ENCODE results near the gene MAGI2. TPM values are rescaled to one million over a fixed set of nuclear protein-coding genes. Genes with fewer than 3 reads are reported as not detected.

MAGI2 gene
- total RNA-seq, 3 donors from 2014 or later, result 0.10 to 0.16 (median 0.14) TPM

- no peak for ATAC-seq
- H3K4me3 Mint-ChIP-seq, result no peak overlapping the region
- peaks cover 3% of the 10 kb centered on the region for H3K9me3 Mint-ChIP-seq
- H3K4me1 Mint-ChIP-seq (ENCODE audit: low read depth), result no peaks in the 10 kb centered on the region
- H3K27me3 Mint-ChIP-seq (ENCODE audit: low read depth), result no peaks in the 10 kb centered on the region
- no peaks in the 10 kb centered on the region for H3K36me3 Mint-ChIP-seq (ENCODE audit: insufficient read depth)
- no peak for DNase-seq
Measured at GRCh38 chr7:79292834-79293233, 160.6 kb downstream of the MAGI2 start.

GRCh38 chr7:79291498-79291865, 162.0 kb downstream of the MAGI2 start:
- no peak for ATAC-seq
- H3K27me3 Mint-ChIP-seq (ENCODE audit: low read depth), result no peaks in the 10 kb centered on the region
- H3K36me3 Mint-ChIP-seq (ENCODE audit: insufficient read depth), result no peaks in the 10 kb centered on the region
- no peaks in the 10 kb centered on the region for H3K4me1 Mint-ChIP-seq (ENCODE audit: low read depth)
- DNase-seq, result no peak
- no peak overlapping the region for H3K4me3 Mint-ChIP-seq
- peaks cover 3% of the 10 kb centered on the region for H3K9me3 Mint-ChIP-seq

GRCh38 chr7:79290841-79291497, 162.5 kb downstream of the MAGI2 start:
- Mint-ChIP-seq H3K36me3 (ENCODE audit: insufficient read depth) (no peaks in the 10 kb centered on the region), H3K27me3 (ENCODE audit: low read depth) (no peaks in the 10 kb centered on the region), H3K9me3 (peaks cover 3% of the 10 kb centered on the region), H3K4me3 (no peak overlapping the region), H3K4me1 (ENCODE audit: low read depth) (no peaks in the 10 kb centered on the region)
- DNase-seq (no peak), ATAC-seq (no peak)

- Mint-ChIP-seq H3K27me3 (ENCODE audit: low read depth) (no peaks in the 10 kb centered on the region), H3K4me1 (ENCODE audit: low read depth) (no peaks in the 10 kb centered on the region), H3K9me3 (peaks cover 3% of the 10 kb centered on the region), H3K4me3 (no peak overlapping the region), H3K36me3 (ENCODE audit: insufficient read depth) (no peaks in the 10 kb centered on the region)
- no peak for ATAC-seq
- DNase-seq, result no peak
Measured at GRCh38 chr7:79290398-79290797, 163.1 kb downstream of the MAGI2 start.

GRCh38 chr7:79288655-79289054, 164.8 kb downstream of the MAGI2 start:
- DNase-seq (no peak), ATAC-seq (no peak)
- Mint-ChIP-seq H3K4me1 (ENCODE audit: low read depth) (no peaks in the 10 kb centered on the region), H3K9me3 (peaks cover 3% of the 10 kb centered on the region), H3K4me3 (no peak overlapping the region), H3K27me3 (ENCODE audit: low read depth) (no peaks in the 10 kb centered on the region), H3K36me3 (ENCODE audit: insufficient read depth) (no peaks in the 10 kb centered on the region)

- Mint-ChIP-seq H3K4me1 (ENCODE audit: low read depth) (no peaks in the 10 kb centered on the region), H3K36me3 (ENCODE audit: insufficient read depth) (no peaks in the 10 kb centered on the region), H3K9me3 (peaks cover 3% of the 10 kb centered on the region), H3K27me3 (ENCODE audit: low read depth) (no peaks in the 10 kb centered on the region), H3K4me3 (no peak overlapping the region)
- no peak for DNase-seq
- no peak for ATAC-seq
Measured at GRCh38 chr7:79287981-79288380, 165.5 kb downstream of the MAGI2 start.

- Mint-ChIP-seq H3K4me1 (ENCODE audit: low read depth) (no peaks in the 10 kb centered on the region), H3K27me3 (ENCODE audit: low read depth) (no peaks in the 10 kb centered on the region), H3K36me3 (ENCODE audit: insufficient read depth) (no peaks in the 10 kb centered on the region), H3K9me3 (peaks cover 3% of the 10 kb centered on the region), H3K4me3 (no peak overlapping the region)
- DNase-seq (no peak), ATAC-seq (no peak)
Measured at GRCh38 chr7:79286181-79286580, 167.3 kb downstream of the MAGI2 start.

GRCh38 chr7:79285756-79286155, 167.7 kb downstream of the MAGI2 start:
- ATAC-seq (no peak), DNase-seq (no peak)
- H3K4me3 Mint-ChIP-seq, result no peak overlapping the region
- no peaks in the 10 kb centered on the region for H3K27me3 Mint-ChIP-seq (ENCODE audit: low read depth)
- no peaks in the 10 kb centered on the region for H3K4me1 Mint-ChIP-seq (ENCODE audit: low read depth)
- no peaks in the 10 kb centered on the region for H3K9me3 Mint-ChIP-seq
- H3K36me3 Mint-ChIP-seq (ENCODE audit: insufficient read depth), result no peaks in the 10 kb centered on the region

- no peaks in the 10 kb centered on the region for H3K27me3 Mint-ChIP-seq (ENCODE audit: low read depth)
- peaks cover 3% of the 10 kb centered on the region for H3K9me3 Mint-ChIP-seq
- no peaks in the 10 kb centered on the region for H3K4me1 Mint-ChIP-seq (ENCODE audit: low read depth)
- no peaks in the 10 kb centered on the region for H3K36me3 Mint-ChIP-seq (ENCODE audit: insufficient read depth)
- ATAC-seq, result no peak
- H3K4me3 Mint-ChIP-seq, result no peak overlapping the region
- no peak for DNase-seq
Measured at GRCh38 chr7:79284211-79284610, 169.3 kb downstream of the MAGI2 start.

GRCh38 chr7:79282882-79283602, 170.4 kb downstream of the MAGI2 start:
- H3K27me3 Mint-ChIP-seq (ENCODE audit: low read depth), result no peaks in the 10 kb centered on the region
- ATAC-seq, result no peak

GRCh38 chr7:79282070-79282694, 171.3 kb downstream of the MAGI2 start:
- H3K4me1 Mint-ChIP-seq (ENCODE audit: low read depth), result no peaks in the 10 kb centered on the region
- peaks cover 3% of the 10 kb centered on the region for H3K9me3 Mint-ChIP-seq
- no peak for DNase-seq
- H3K36me3 Mint-ChIP-seq (ENCODE audit: insufficient read depth), result no peaks in the 10 kb centered on the region
- H3K4me3 Mint-ChIP-seq, result no peak overlapping the region
- no peaks in the 10 kb centered on the region for H3K27me3 Mint-ChIP-seq (ENCODE audit: low read depth)
- ATAC-seq, result no peak

More at GRCh38 chr7:79282882-79283602, 170.4 kb downstream of the MAGI2 start:
- Mint-ChIP-seq H3K4me1 (ENCODE audit: low read depth) (no peaks in the 10 kb centered on the region), H3K4me3 (no peak overlapping the region), H3K36me3 (ENCODE audit: insufficient read depth) (no peaks in the 10 kb centered on the region), H3K9me3 (peaks cover 3% of the 10 kb centered on the region)
- no peak for DNase-seq

- no peak for ATAC-seq
- H3K4me3 Mint-ChIP-seq, result no peak overlapping the region
Measured at GRCh38 chr7:79281426-79281825, 172.0 kb downstream of the MAGI2 start.

GRCh38 chr7:79272938-79273337, 180.5 kb downstream of the MAGI2 start:
- Mint-ChIP-seq H3K36me3 (ENCODE audit: insufficient read depth) (no peaks in the 10 kb centered on the region), H3K9me3 (no peaks in the 10 kb centered on the region), H3K4me3 (no peak overlapping the region), H3K27me3 (ENCODE audit: low read depth) (no peaks in the 10 kb centered on the region), H3K4me1 (ENCODE audit: low read depth) (no peaks in the 10 kb centered on the region)
- ATAC-seq (no peak), DNase-seq (no peak)

More at GRCh38 chr7:79281426-79281825, 172.0 kb downstream of the MAGI2 start:
- Mint-ChIP-seq H3K9me3 (peaks cover 3% of the 10 kb centered on the region), H3K27me3 (ENCODE audit: low read depth) (no peaks in the 10 kb centered on the region), H3K36me3 (ENCODE audit: insufficient read depth) (no peaks in the 10 kb centered on the region), H3K4me1 (ENCODE audit: low read depth) (no peaks in the 10 kb centered on the region)
- no peak for DNase-seq

GRCh38 chr7:79272066-79272669, 181.3 kb downstream of the MAGI2 start:
- Mint-ChIP-seq H3K4me3 (no peak overlapping the region), H3K9me3 (no peaks in the 10 kb centered on the region), H3K27me3 (ENCODE audit: low read depth) (no peaks in the 10 kb centered on the region), H3K4me1 (ENCODE audit: low read depth) (no peaks in the 10 kb centered on the region), H3K36me3 (ENCODE audit: insufficient read depth) (no peaks in the 10 kb centered on the region)
- ATAC-seq, result no peak
- no peak for DNase-seq
